Stimulated activated CD8-positive, alpha-beta memory T cell treated with anti-CD3 and anti-CD28 coated beads, Interleukin-2, amount 100 ng/mL, for 48 hours (primary cell): Measurements from ENCODE around the gene WWC1.
"Not testable (repeated sequence)": the region's sequence is repeated elsewhere in the genome, so short reads cannot be mapped to it uniquely, and the experiment has no call there.

Experiments
- DNase-seq, 2 donors: peaks; one replicate each; pipeline ENCODE4 v3.0.0-alpha.2; 2020; ENCODE audit warnings: low read depth in 2 of 2

Gene WWC1

GRCh38 chr5:168409591-168410458 is 118.4 kb downstream of the WWC1 start:
- DNase-seq, result peak; percentile 23 to 28

- no peak for DNase-seq
Observed at GRCh38 chr5:168411871-168412270, 120.4 kb downstream of the WWC1 start.

- DNase-seq, result no peak
Observed at GRCh38 chr5:168413062-168413461, 121.6 kb downstream of the WWC1 start.

GRCh38 chr5:168413596-168413995 is 122.2 kb downstream of the WWC1 start:
- no peak for DNase-seq

- no peak for DNase-seq
Observed at GRCh38 chr5:168415401-168415800, 124.0 kb downstream of the WWC1 start.

- no peak for DNase-seq
Observed at GRCh38 chr5:168415971-168416370, 124.5 kb downstream of the WWC1 start.

GRCh38 chr5:168417731-168418429 is 126.4 kb downstream of the WWC1 start:
- no peak for DNase-seq

- DNase-seq, result no peak
Observed at GRCh38 chr5:168420461-168420860, 129.0 kb downstream of the WWC1 start.

- no peak for DNase-seq
Observed at GRCh38 chr5:168422431-168422830, 131.0 kb downstream of the WWC1 start.

GRCh38 chr5:168423478-168423877 is 132.0 kb downstream of the WWC1 start:
- DNase-seq, result no peak

GRCh38 chr5:168423971-168424370 is 132.5 kb downstream of the WWC1 start:
- DNase-seq, result no peak

GRCh38 chr5:168424594-168425323 is 133.3 kb downstream of the WWC1 start:
- no peak for DNase-seq

GRCh38 chr5:168426007-168426863 is 134.8 kb downstream of the WWC1 start:
- no peak for DNase-seq

GRCh38 chr5:168426864-168427172 is 135.4 kb downstream of the WWC1 start:
- no peak for DNase-seq

GRCh38 chr5:168427224-168427623 is 135.8 kb downstream of the WWC1 start:
- DNase-seq, result no peak

GRCh38 chr5:168428552-168428951 is 137.1 kb downstream of the WWC1 start:
- no peak for DNase-seq

GRCh38 chr5:168430296-168430695 is 138.9 kb downstream of the WWC1 start:
- no peak for DNase-seq

GRCh38 chr5:168432903-168433302 is 141.5 kb downstream of the WWC1 start:
- no peak for DNase-seq

- no peak for DNase-seq
Observed at GRCh38 chr5:168434001-168434400, 142.6 kb downstream of the WWC1 start.

- DNase-seq, result no peak
Observed at GRCh38 chr5:168434746-168435321, 143.4 kb downstream of the WWC1 start.

- DNase-seq, result not testable (repeated sequence)
Observed at GRCh38 chr5:168435340-168435739, 143.9 kb downstream of the WWC1 start.
